HG02588 (cell line): ENCODE results near the gene TBC1D10B.

Experiments used
- ATAC-seq: cut with Tn5 transposase; IDR thresholded peaks from one replicate; pipeline ENCODE4 v1.9.1; 2021; ENCODE audit warnings: mild to moderate bottlenecking, moderate library complexity; ENCODE audit not compliant: unreplicated experiment

Gene TBC1D10B

GRCh38 chr16:30370456-30371247 is at the start of gene TBC1D10B:
Gene TBC1D10B (minus strand): TSS chr16:30370494. CDS start chr16:30370183, 311 bp downstream.
- ATAC-seq, result peak; percentile 67

GRCh38 chr16:30418350-30419181 is 48.3 kb upstream of the TBC1D10B start:
- no peak for ATAC-seq

GRCh38 chr16:30417529-30418349 is 47.4 kb upstream of the TBC1D10B start:
- ATAC-seq, result peak; percentile 83

DNA sequence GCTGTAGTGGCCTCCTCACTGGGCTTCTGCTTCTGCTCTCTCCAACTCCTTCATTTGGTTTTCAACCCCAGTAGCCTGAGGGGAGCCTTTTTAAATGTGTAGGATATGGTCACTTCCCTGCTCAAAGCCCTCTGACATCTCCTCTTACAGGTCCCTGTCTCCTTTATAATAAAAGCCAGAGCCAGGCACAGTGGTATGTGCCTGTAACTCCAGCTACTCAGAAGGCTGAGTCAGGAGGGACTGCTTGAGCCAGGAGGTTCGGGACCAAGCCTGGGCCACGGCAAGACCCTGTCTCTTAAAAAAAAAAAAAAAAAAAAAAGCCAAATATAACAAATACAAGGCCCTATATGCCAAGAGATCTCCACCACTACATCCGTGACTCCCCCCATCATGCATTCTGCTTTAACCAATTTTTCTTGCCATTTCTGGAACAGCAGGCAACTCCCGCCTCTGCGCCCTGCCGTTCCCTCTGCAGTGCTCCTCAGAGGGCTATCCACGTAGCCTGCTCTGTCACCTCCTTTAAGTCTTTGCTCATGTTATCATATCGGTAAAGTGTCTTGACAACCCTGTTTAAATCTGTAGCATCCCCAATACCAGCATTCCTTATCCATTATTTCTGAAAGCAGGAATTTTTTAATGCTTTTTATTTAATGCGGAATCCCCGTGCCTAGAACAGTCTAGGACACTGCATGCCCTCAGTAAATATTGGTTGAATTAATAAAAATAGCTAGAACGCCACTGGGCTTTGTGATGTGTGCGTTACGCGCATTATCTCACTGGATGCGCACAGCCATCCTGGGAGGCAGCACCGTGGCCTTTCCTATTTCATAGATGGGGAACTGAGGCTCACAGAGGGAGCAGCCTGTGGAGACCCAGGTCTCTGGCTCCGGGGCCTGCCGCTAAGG is 46.6 kb upstream of the TBC1D10B start:
- ATAC-seq, result no peak

DNA sequence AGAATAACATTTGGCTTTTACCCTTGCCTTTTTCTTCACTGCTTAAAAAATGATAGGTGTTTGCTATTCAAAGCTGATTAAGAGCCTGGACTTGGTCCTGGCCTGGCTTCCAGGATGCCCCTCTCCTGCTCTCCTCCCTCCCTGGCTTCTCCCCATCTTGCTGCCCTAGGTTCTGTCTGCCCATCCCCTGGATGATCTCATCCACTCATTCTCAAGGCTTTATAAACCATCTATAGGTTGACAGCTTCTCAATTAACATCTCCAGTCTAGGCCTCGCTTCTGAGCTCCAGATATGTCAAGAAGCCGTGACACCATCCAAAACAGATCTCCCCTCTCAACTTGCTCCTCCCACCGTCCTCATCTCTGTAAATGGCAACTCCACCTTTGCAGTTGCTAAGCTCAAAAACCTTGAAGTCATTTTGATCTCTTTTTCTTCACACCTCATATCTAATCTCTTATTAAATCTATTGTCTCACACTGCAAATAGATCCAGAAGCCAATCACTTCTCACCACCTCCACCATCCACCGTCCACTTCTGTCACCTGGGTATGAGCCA is 45.8 kb upstream of the TBC1D10B start:
- ATAC-seq, result no peak

GRCh38 chr16:30414159-30414558 is 43.9 kb upstream of the TBC1D10B start:
- no peak for ATAC-seq

- no peak for ATAC-seq
Measured at GRCh38 chr16:30413112-30413806, 43.0 kb upstream of the TBC1D10B start.

DNA sequence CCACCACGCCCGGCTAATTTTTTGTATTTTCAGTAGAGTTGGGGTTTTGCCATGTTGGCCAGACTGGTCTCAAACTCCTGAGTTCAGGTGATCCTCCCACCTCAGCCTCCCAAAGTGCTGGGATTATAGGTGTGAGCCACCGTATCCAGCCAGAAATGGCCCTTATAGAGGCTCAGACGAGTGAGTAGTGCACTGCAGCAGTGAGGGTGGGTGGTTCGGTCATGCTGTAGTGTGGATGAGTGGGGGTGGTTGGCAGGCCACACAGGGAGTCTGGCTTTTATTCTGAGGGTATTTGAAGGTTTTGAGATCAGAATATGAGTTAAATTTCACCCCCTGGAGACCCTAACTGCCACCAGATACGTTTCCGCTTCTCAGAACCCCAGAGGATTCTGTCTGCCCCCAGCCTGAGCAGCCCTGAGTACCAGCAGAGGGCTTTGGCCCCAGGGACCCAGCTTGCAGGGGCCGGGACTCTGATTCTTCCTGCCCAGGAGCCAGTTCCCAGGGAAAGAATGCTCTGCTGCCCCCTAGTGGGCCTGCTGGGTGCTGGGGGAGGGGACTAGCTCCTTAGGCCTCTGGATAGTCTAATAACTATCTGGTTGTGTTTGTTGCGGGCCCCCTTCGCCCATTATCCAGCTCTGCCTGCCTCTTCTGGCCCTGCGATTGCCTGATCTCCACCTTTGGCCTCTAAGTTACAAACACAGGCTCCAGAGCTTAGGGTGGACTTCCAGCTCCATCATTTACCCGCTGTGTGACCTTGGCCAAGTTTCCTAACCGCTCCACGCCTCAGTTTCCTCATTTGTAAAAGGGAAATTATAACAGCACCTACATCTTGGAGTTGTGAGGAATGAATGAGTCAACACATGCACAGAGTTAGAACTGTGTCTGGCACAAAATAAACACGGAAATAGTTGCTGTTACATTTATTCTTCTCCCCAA is 39.1 kb upstream of the TBC1D10B start:
- ATAC-seq, result peak; percentile 42

- ATAC-seq, result no peak
Measured at GRCh38 chr16:30407804-30408534, 37.7 kb upstream of the TBC1D10B start.

DNA sequence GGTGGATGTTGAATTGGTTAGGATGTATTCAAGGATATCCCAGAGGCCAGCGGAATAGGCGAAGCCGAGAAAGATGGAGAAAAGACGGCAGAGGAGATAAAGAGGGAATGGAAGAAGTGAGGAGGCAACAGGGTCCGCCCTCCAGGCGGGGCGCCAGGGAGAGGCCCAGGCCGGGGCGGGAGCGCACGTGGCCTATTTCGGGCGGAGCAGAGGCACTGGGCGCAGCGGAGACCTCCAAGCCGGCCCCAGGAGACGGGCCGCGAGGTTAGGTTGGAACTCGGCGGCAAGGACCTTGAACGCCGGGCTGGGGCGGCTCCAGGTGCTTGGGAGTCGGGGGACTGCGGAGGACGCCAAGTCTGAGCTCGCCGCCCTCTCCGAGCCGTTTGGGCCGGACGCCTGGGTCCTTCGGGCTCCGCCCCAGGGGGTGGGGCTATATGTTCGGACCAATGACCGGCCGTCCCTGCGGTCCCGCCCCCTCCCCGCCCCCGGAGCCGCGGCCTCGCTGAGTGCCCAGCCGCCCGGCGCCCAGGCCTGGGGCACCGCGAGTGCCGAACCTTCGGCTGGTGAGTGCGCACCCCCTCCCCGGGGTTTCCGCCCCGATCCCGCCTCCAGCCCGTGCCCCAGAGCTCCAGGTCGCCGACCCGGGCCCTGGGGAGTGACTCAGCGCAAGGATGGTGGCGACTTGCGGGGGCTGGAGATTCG is 37.0 kb upstream of the TBC1D10B start, which contains the start of gene ZNF771:
Gene ZNF771 (plus strand): TSS at position 505 of the 702 bp plus-strand sequence. CDS start 448 bp downstream, outside the sequence.
- peak; percentile 81 for ATAC-seq

GRCh38 chr16:30406795-30407101 is 36.5 kb upstream of the TBC1D10B start:
- no peak for ATAC-seq

GRCh38 chr16:30401768-30402425 is 31.6 kb upstream of the TBC1D10B start:
- ATAC-seq, result no peak

DNA sequence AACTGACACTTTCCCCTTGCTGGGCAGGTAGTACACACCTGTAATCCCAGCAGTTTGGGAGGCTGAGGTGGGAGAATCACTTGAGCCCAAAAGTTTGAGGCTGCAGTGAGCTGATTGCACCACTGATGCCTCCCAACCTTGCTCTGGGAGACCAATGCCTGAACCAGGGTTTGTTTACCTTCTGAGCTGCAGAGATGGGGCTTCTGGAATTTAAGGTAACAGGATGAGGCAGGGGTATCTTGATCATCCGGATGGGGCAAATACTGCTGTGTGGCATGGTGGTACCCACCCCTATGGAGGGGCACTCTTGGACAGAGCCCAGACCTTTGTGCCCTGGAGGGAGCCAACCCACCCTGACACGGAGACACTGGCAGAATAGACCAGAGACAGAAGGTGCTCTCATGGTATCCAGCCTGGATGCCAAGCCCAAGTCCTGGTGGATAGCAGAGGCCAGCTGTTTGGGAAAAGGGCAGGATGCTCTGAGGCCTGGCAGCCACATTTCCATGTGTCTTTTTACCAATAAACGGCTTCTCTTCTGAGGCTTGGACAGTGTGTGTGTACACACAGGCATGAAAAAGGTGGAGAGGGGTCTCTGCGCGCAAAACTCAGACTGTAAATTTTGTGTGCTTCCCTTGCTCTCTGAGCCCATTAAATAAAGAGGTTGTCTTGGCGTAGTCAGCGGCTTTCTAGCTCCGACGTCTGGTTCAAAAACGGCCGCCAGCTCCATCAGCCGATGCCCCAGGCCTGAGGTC is 29.3 kb upstream of the TBC1D10B start:
- ATAC-seq, result no peak

DNA sequence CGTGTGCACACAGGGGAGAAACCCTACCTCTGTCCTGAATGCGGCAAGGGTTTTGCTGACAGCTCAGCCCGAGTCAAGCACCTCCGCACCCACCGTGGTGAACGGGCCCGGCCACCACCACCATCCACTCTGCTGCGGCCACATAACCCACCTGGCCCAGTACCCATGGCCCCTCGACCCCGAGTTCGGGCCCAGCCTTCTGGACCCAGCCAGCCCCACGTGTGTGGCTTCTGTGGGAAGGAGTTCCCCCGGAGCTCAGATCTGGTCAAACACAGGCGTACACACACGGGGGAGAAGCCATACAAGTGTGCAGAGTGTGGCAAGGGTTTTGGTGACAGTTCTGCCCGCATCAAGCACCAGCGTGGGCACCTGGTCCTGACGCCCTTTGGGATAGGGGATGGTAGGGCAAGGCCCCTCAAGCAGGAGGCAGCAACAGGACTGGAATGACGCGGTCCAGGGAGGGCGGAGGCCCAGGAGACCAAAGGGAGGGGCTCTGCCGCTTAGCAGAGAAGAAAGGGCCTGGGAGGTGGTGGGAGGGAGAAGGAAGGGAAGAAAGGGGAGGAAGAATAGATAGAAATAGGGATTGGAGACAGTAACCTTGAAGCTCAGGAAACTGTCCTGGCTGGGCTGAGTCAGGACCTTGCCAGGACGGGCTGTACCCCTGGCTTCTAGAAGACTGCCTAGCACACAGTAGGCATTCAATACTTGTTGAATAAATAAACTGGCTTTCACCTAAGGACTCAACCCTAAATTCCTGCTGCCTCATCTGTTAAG is 28.6 kb upstream of the TBC1D10B start:
- no peak for ATAC-seq
